Erythroblast (primary cell): ENCODE measurements around the gene PLEKHA5.

ENCODE experiments used
- GATA1 ChIP-seq: IDR thresholded peaks from 2 replicates; pipeline ENCODE4 v1.6.1; 2011; ENCODE audit warnings: low read depth, mild to moderate bottlenecking, control low read depth, low read length, moderate library complexity
- POLR2A ChIP-seq: IDR thresholded peaks from 2 replicates; pipeline ENCODE4 v1.6.1; 2011; ENCODE audit warnings: mild to moderate bottlenecking, low read length

GRCh38 chr12:19394385-19394784 lies 264.9 kb downstream of the PLEKHA5 start:
- TF ChIP-seq POLR2A = no peak
- no peak for TF ChIP-seq GATA1
